PC-3 (cell line): ENCODE measurements around the gene PPM1F. TPM values are rescaled to one million over a fixed set of nuclear protein-coding genes. Genes with fewer than 3 reads are reported as not detected.

ENCODE experiments used
- ATAC-seq: fragments of 200-7000 bp; cut with Tn5 transposase; 2 replicates; pipeline ENCODE4 v1.9.1; 2020; ENCODE audit warnings: mild to moderate bottlenecking, moderate library complexity
- BruUV-seq: library from RNA; stranded (reverse); fragments of 400-500 nt; replicated peaks from 2 replicates; lab custom pipeline; 2021; lab: Mats Ljungman, UMichigan
- CTCF ChIA-PET: fragments of 300-600 bp; sonication (Branson Sonifier 250); formaldehyde crosslinking; loops from one replicate; lab custom pipeline; 2022; ENCODE audit warnings: antibody characterized with exemption; lab: Charles Lee
- POLR2A ChIA-PET: fragments of 300-600 bp; sonication (Branson Sonifier 250); formaldehyde crosslinking; loops from one replicate; lab custom pipeline; 2022; ENCODE audit warnings: antibody characterized with exemption; ENCODE audit not compliant: unreplicated experiment; lab: Charles Lee
- DNase-seq: peaks from one replicate; pipeline ENCODE4 v3.0.0-alpha.2; 2015
- H2AFZ ChIP-seq: fragments of 300-600 bp; sonication (generic); 2 replicates; pipeline ENCODE4 v1.6.0; 2016; ENCODE audit warnings: antibody characterized with exemption, low read length
- H3F3A ChIP-seq: fragments of 300-600 bp; sonication (generic); one replicate; pipeline ENCODE4 v1.6.0; 2017; ENCODE audit warnings: antibody characterized with exemption, low read length, control low read depth, mild to moderate bottlenecking; ENCODE audit not compliant: unreplicated experiment
- H3K27ac ChIP-seq: fragments of 300-600 bp; sonication (generic); 2 replicates; pipeline ENCODE4 v1.5.1; 2016; ENCODE audit warnings: mild to moderate bottlenecking, low read length
- H3K27me3 ChIP-seq: fragments of 300-600 bp; sonication (generic); 2 replicates; pipeline ENCODE4 v1.6.1; 2016; ENCODE audit warnings: low read length, mixed read lengths
- H3K36me3 ChIP-seq: fragments of 300-600 bp; sonication (generic); 2 replicates; pipeline ENCODE4 v1.6.1; 2016; ENCODE audit warnings: low read depth, mixed run types, low read length, mixed read lengths
- H3K4me1 ChIP-seq: fragments of 300-600 bp; sonication (generic); 2 replicates; pipeline ENCODE4 v1.5.1; 2016; ENCODE audit warnings: low read length; ENCODE audit not compliant: insufficient read depth
- H3K4me2 ChIP-seq: fragments of 300-600 bp; sonication (generic); 2 replicates; pipeline ENCODE4 v1.6.0; 2016; ENCODE audit warnings: low read length
- H3K4me3 ChIP-seq: fragments of 300-600 bp; sonication (generic); 2 replicates; pipeline ENCODE4 v1.5.1; 2016; ENCODE audit warnings: mild to moderate bottlenecking, low read length, mixed read lengths
- H3K79me2 ChIP-seq: fragments of 300-600 bp; sonication (generic); 2 replicates; pipeline ENCODE4 v1.6.1; 2017; ENCODE audit warnings: low read length, mixed read lengths
- H3K9ac ChIP-seq: fragments of 300-600 bp; sonication (generic); 2 replicates; pipeline ENCODE4 v1.6.0; 2016; ENCODE audit warnings: mild to moderate bottlenecking, low read length
- H3K9me2 ChIP-seq: fragments of 300-600 bp; sonication (generic); replicated peaks from 2 replicates; pipeline ENCODE4 v1.6.1; 2016; ENCODE audit warnings: mixed run types, low read length, mixed read lengths
- H3K9me3 ChIP-seq: fragments of 300-600 bp; sonication (generic); 2 replicates; pipeline ENCODE4 v1.6.1; 2016; ENCODE audit warnings: low read length, mixed read lengths
- H4K20me1 ChIP-seq: fragments of 300-600 bp; sonication (generic); 2 replicates; pipeline ENCODE4 v1.6.1; 2016; ENCODE audit warnings: low read length, mixed read lengths
- EZH2 ChIP-seq: fragments of 300-600 bp; sonication (generic); IDR thresholded peaks from one replicate; pipeline ENCODE4 v1.6.1; 2017; ENCODE audit warnings: antibody characterized with exemption, mild to moderate bottlenecking, low read length; ENCODE audit not compliant: unreplicated experiment
- EZH2phosphoT487 ChIP-seq: fragments of 300-600 bp; sonication (generic); IDR thresholded peaks from 2 replicates; pipeline ENCODE4 v1.6.1; 2018; ENCODE audit warnings: mild to moderate bottlenecking, antibody characterized with exemption, low read length, borderline replicate concordance
- intact Hi-C: fragments of 100-400 bp; cut with micrococcal nuclease; formaldehyde crosslinking; loops from 2 replicates; pipeline ENCODE4 v1.9.0; 2023
- total RNA-seq: library from RNA; depleted of rRNA; stranded (reverse); fragments of >200 nt; gene quantifications from 2 replicates; pipeline ENCODE4 v1.2.3, GENCODE V29; 2014
- TF ChIP-seq, protein P1 (sequence below): fragments of 300-600 bp; sonication (generic); conservative IDR thresholded peaks from 2 replicates; pipeline ENCODE4 v1.5.1; 2017; ENCODE audit warnings: antibody characterized with exemption, low read depth, mild to moderate bottlenecking, low read length

Gene PPM1F
- total RNA-seq, 1 experiment from 2014 or later: 40.4 TPM

DNA sequence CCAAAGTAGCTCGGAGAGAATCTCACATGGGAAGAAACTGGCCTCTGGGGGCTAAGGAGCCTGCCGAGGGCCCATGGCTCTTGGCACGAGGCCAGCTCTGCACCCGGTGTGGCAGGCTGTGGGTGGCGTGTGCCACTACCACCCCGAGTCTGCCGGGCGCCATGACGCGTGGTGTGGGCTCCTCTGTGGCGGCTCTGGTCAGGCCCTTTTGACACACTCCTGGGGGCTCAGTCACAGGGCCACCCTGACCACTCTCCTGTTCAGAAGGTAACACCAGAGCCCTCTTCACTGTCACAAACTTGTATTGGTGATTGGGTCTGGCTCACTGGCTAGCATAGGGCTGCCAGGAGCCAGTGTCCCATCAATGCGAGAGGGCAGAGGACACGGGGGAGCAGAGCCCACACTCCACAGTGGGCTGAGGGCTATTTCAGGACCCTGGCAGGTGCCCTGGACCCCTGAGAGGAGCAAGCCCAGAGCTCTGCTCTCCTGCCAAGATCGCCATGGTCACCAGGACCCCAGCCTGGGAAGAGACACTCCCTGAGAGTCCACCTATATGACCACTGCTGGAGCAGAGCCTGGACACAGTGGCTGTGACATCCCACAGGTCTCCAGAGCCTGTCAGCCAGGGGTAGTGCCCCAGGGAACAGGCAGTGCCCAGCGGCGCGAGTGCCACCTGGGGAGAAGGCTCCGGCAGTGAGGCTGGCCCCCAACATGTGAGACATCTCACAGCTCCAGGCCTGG lies 8.6 kb upstream of the PPM1F start:
- Histone ChIP-seq H3K9me3 (no peaks in the 10 kb centered on the region), H3K79me2 (no peaks in the 10 kb centered on the region), H3K9ac (no peak overlapping the region; the same call in 1 of the 2 replicates), H3F3A (no peaks in the 10 kb centered on the region), H4K20me1 (no peaks in the 10 kb centered on the region), H3K27me3 (no peaks in the 10 kb centered on the region), H3K4me1 (no peaks in the 10 kb centered on the region), H3K9me2 (no peaks in the 10 kb centered on the region), H3K4me3 (no peak overlapping the region), H3K36me3 (no peaks in the 10 kb centered on the region), H2AFZ (no peak overlapping the region), H3K27ac (peak overlapping the region; percentile 28; the same call in 1 of the 2 replicates), H3K4me2 (no peak overlapping the region)
- POLR2A ChIA-PET: no interaction called here
- CTCF ChIA-PET: interaction anchor here (1.5 kb wide), 1 partner anchor 11 kb away, joined by 5 read pairs; no protein-coding TSS in a partner anchor
- TF ChIP-seq EZH2 (no peak), EZH2phosphoT487 (no peak)
- TF ChIP-seq, protein P1, sequence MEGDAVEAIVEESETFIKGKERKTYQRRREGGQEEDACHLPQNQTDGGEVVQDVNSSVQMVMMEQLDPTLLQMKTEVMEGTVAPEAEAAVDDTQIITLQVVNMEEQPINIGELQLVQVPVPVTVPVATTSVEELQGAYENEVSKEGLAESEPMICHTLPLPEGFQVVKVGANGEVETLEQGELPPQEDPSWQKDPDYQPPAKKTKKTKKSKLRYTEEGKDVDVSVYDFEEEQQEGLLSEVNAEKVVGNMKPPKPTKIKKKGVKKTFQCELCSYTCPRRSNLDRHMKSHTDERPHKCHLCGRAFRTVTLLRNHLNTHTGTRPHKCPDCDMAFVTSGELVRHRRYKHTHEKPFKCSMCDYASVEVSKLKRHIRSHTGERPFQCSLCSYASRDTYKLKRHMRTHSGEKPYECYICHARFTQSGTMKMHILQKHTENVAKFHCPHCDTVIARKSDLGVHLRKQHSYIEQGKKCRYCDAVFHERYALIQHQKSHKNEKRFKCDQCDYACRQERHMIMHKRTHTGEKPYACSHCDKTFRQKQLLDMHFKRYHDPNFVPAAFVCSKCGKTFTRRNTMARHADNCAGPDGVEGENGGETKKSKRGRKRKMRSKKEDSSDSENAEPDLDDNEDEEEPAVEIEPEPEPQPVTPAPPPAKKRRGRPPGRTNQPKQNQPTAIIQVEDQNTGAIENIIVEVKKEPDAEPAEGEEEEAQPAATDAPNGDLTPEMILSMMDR: no peak
- no peak for DNase-seq
- no peak for ATAC-seq
- no TSS peak for BruUV-seq
- intact Hi-C loops: no loop called here

DNA sequence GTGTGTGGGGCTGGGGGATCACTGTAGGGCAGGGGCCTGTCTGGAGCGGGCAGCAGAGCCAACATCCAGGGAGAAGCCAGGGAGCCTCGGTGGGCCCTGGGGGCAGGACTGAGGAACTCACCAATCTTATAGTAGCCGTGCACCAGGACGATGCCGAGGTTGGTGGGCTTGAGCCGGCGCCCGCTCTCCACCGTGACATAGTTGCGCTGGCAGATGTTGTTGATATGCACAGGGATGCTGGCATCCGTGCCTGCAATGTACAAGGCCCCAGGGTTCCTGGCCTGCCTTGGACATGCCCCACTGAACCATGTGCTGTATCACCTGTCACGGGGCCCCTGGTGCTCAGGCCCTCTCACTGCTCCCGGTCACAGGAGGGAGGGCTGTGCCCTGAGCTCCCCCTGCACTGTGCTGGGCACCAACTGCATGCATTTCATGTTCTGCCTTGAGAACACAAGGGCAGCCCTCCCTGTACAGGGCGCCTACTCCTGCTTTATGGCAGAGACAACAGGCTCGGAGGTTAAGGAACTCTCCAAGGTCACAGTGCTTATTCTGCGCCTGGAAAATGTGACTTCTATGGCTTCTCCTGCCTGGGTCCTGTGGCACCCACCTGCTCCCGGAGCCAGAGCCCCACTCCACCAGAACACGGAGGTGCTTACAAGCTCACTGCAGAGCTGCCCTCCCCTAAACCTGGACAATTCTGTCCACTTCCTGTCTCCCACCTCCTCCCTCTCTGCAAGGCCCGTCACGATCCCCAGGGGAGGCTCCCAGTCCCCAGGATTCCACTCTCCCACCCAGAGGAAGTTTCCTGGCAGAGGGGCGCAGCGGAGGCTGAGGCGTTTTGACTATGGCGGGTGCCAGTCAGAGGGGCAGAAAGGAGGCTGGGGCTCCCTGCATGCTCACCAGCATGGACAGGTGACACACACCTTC lies 7.8 kb upstream of the PPM1F start:
- Histone ChIP-seq H3F3A (no peaks in the 10 kb centered on the region), H3K4me2 (no peak overlapping the region), H3K27me3 (no peaks in the 10 kb centered on the region), H3K36me3 (no peaks in the 10 kb centered on the region), H3K4me1 (no peaks in the 10 kb centered on the region), H3K9me2 (no peaks in the 10 kb centered on the region), H2AFZ (no peak overlapping the region), H4K20me1 (no peaks in the 10 kb centered on the region), H3K9ac (no peak overlapping the region), H3K9me3 (no peaks in the 10 kb centered on the region), H3K79me2 (no peaks in the 10 kb centered on the region), H3K27ac (no peak overlapping the region), H3K4me3 (no peak overlapping the region)
- POLR2A ChIA-PET: no interaction called here
- ATAC-seq (no peak), DNase-seq (no peak)
- intact Hi-C loops: no loop called here
- BruUV-seq: no TSS peak
- CTCF ChIA-PET: interaction anchor here (1.5 kb wide), 1 partner anchor 12 kb away, joined by 5 read pairs; no protein-coding TSS in a partner anchor
- TF ChIP-seq, protein P1: no peak
- TF ChIP-seq EZH2 (no peak), EZH2phosphoT487 (no peak)
